Cerebellar nuclear complex (tissue), 1 donor: ENCODE measurements around the gene PRH2.

Source experiments
- DNase-seq, 2 experiments: peaks; one replicate each; lab custom pipeline; 2025; lab: John Stamatoyannopoulos, UW

Gene PRH2

DNA sequence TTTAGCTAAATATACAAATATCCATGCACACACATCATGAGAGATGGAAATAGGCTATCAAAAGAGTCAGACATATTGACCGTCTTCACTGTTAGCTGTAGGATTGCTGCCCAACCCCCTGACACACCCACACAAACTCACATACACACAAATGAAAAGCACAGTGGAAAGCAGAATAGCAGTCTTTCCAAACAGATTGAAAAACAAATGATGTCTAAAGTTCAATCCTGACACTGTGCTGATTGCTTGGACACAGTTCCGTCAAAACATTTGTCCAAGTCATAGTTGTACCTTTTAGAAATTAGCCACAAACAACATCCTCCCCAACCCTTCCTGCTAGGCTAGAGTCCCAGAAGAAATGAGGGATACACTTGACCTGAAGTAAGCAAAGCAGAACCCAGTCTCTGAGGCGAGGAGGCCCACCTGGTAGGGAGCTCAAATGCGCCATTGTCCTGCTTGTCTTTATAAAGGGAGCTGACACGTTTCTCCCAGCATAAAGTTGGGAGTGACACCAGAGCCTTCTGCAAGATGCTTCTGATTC lies at the start of gene PRH2:
Gene PRH2 (plus strand): TSS at position 491 of the 541 bp plus-strand sequence. CDS start 38 bp downstream, at position 529.
- no peak for DNase-seq

DNA sequence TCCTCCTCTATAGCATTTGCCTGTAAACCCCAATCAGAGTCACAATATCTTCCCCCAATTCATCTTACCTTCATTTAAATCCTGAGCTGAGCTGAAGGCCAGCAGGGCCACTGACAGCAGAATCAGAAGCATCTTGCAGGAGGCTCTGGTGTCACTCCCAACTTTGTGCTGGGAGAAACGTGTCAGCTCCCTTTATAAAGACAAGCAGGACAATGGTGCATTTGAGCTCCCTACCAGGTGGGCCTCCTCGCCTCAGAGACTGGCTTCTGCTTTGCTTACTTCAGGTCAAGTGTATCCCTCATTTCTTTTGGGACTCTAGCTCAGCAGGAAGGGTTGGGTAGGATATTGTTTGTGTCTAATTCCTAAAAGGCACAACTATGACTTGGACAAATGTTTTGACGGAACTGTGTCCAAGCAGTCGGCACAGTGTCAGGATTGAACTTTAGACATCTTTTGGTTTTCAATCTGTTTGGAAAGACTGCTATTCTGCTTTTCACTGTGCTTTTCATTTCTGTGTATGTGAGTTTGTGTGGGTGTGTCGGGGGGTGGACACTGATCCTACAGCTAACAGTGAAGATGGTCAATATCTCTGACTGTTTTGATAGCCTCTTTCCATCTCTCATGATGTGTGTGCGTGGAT lies 44.8 kb upstream of the PRH2 start, which contains the start of gene PRH1:
Gene PRH1 (minus strand): TSS at position 170 of the 640 bp plus-strand sequence. CDS start 38 bp downstream, at position 132.
- no peak for DNase-seq

DNA sequence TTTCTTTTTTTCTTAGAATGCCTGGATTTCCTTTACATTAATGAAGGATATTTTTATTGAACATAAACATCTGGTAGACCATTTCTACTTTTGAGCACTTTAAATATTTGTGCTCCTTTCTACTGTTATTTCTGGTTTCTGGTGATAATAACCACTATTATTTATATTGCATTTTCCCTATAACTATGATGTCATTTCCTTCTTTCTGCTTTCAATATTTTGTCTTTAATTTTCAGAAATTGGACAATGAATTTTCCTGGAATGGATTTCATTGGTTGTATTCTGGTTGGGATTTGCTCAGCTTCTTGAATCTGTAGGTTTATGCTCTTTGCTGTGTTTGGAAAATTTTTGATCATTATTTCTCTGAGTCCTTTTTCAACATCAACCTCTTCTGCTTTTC lies 39.8 kb upstream of the PRH2 start:
- no peak for DNase-seq

DNA sequence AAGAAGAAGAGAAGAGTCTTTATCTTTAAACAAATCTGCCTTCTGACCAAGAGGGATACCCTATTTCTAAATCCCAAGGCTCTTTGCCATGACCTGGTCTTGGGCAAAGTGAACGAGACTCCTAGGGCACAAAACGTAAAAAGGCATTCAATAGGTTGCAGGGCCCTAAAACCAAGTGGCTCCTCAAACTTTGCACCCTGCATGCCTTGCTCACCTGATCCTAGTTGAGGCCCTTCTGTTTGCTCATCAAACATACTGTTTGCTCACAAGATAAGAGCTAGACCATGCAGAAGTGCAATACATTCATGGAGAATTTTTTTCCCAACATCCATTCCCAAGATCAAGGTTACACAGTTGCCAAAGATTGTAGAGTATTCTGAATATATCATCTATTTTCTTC lies 37.1 kb upstream of the PRH2 start:
- no peak for DNase-seq

DNA sequence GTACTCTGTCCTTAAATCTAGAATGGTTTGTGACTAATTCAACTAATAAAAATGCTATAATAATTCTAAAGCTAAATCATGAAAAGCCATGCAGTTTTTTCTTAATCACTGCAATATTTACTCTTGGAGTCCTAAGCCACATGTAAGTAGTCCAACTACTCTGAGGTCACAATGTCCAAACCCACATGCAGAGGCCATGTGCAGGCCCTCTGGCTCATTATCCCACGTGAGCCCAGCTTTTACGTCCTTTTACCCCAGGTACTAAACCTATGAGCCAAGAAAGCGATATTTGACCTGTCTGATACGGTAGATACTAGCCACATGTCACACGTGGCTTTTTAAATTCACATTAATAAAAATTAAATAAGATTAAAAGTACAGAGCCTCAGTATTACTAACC lies 32.2 kb upstream of the PRH2 start:
- DNase-seq: no peak

DNA sequence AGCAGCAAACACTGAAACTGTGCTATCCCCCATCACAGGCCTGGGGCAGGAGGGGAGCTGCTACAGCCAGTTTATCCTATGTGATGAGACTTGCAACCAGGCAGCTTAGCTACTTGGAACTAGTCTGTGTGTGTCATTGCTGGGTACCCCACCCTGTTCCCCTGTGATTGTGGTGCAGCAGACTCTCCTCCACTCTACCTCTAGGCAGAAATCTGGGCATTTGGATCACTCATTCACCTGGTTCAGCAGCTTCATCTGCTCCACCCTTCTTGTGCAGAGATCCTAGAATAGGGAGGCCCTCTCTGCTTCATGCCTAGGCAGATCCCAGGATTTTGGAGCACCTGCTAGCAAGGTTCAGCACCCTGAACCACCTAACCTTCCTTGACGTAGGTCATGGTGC lies 28.5 kb upstream of the PRH2 start:
- DNase-seq: no peak

DNA sequence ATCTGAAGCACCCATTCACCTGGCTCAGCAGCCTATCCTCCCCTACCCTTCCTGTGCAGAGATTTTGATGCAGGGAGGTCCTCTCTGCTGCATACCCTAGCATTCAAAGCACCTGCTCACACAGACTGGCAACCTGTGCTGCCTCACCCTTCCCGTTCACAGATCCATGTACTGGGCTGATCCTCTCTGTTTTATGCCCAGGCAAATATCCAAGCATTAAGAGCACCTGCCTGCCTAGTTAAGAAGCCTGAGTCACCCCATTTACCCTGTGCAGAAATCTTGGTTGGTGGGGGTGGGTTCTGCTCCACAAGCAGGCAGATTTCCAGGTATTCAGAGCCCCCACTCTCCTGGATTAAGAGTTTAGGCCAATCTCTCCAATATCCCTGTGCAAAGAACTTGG lies 28.1 kb upstream of the PRH2 start:
- DNase-seq: no peak

DNA sequence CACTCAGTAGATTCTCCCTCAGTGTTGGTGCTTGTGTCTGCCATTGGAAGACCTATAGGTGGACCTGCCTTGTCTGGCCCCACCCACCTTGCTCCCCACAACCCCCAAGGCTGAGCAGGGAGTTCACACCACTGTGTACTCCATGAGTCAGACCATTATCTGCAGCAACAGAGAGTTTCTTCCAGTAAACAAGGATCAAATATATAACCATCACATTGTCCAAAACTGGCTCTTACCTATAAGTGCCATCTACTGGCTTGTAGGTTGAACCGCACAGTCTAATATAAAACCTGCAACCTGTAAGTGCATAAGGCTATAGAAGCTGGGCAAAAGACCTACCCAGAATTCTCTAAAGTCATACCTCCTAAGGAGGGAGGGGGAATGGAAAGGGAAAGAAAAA lies 27.6 kb upstream of the PRH2 start:
- no peak for DNase-seq

DNA sequence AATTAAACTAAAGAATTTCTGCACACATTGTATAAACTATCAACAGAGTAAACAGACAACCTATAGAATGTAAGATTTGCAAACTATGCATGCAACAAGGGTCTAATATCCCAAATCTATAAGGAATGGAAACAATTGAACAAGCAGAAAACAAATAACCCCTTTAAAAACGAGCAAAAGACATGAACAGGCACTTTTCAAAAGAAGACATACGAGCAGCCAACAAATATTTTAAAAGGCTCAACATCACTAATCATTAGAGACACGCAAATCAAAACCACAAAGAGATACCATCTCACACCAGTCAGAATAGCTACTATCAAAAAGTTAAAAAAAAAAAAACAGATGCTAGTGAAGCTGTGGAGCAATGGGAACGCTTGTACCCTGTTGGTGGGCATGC lies 24.4 kb upstream of the PRH2 start:
- DNase-seq: no peak

DNA sequence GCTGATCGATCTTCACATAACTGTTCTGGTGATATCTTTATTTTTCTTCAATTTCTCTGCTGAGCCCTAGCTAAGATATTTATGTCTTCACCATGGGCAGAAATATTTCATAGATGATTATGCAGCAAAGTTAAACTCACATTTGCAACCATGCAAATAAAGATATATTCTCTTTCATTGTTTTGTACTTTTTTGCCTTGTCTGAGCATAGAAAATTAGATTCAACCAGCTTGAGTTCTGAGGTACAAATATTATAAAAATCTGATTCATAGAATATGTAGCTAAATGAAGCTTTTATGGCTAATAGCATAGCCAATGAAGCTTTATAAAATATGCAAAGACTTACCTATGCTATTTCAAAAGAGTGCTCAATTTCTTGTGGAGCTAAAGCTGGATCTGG lies 19.6 kb upstream of the PRH2 start, which contains the start of gene TAS2R13:
Gene TAS2R13 (minus strand): TSS at position 101 of the 400 bp plus-strand sequence. CDS start 264 bp downstream, outside the sequence.
- no peak for DNase-seq

DNA sequence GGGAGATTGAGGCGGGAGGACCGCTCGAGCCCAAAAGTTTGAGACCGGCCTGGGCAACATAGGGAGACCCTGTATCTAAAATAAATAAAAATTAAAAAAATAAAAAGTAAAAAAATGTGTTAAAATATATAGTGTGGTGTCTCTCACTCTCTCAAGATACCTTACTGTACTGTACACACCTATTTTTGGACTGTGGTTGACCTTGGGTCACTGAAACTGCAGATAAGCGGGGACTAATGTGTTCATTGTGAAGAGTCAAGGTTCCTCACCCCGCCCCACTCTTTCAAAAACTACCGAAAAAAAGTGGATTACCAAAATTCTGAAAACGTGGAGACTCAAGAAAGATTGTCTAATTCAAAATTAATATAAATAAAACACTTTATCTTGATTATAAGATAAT lies 18.7 kb upstream of the PRH2 start:
- DNase-seq: no peak

DNA sequence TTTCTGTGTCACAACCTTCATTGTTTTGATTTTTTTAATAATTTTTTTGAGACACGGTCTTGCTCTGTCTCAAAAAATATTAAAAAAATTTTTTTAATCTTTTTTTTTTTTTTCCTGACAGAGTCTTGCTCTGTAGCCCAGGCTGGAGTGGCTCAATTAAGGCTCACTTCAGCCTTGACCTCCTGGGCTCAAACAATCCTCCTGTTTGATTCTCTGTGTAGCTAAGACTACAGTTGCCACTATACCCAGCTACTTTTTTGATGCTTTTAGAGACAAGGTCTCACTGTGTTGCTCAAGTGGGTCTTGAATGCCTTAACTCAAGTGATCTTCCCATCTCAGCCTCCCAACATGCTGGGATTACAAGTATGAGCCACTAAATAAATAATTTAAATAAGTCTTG lies 9.2 kb upstream of the PRH2 start:
- no peak for DNase-seq

DNA sequence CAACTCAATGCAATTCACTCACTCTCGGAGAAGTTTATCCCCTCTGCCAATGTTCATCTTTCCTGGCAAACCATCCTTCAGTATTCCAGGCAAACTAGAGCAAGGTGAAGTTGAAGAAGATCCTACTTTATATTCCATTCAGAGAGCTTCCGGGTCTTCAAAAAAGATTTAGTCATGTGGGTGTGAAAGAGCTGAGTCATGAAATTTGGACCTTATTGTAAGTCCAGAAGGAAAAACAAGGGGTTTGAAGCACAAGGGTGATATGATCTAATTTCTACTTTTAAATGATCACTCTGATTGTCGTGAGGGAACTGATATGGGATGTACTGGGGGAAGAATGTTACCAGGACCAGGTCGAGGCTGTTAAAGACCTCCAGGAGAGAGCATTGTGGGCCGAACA lies 2.8 kb upstream of the PRH2 start:
- no peak for DNase-seq

DNA sequence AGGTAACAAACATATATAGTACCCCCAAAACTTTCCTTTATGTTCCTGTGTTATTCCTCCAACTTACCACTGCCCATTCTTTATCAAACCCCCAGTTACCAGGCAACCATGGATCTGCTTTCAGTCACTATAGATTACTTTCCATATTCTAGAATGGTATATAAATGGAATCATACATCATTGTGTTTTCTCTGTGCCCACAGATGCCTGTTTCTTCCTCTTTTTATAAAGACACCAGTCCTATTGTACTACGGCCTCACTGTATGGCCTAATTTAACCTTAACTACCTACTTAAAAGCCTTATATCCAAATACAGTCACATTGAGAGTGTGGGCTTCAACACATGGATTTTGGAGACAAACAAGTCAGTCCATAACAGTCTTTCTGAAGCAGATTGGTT lies 7.5 kb downstream of the PRH2 start:
- no peak for DNase-seq

DNA sequence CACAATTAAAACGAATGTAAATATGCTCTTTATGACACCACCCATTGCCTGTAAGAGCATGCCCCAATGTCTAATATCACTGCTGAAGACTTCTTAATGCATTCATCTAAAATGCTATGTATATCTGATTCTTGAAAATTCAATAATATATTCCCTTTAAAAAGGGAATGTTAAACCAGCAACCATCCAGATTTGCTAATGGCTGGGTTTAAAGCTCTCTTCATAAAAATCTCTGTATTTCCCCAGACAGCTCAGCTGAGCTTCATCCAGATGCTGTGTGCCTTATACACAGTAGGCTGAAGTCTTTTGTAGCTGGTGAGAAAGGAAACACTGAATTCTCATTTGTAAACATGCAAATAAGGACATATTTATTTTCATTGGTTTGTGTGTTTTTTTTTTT lies 10.1 kb downstream of the PRH2 start, which contains the start of gene TAS2R14:
Gene TAS2R14 (minus strand): TSS at position 101 of the 400 bp plus-strand sequence. CDS start 56 bp downstream, at position 45.
- no peak for DNase-seq

DNA sequence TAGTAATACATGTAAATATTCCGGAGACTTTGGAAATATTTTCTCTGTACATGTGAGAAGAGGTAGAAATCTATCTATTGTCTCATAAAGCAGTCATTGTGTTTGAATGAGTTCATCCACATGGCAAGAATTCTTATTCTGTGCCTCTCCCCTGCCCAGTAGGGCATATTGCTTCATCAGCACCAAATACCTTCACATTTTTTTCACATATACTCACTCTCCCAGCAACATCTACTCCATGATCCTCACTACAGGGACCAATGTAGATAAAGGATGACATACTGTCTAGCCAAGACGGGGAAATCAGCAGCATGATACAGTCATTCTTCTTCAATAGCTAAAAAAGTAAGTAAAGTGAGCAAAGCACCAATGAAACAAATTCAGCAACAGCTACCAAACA lies 11.4 kb downstream of the PRH2 start:
- no peak for DNase-seq

DNA sequence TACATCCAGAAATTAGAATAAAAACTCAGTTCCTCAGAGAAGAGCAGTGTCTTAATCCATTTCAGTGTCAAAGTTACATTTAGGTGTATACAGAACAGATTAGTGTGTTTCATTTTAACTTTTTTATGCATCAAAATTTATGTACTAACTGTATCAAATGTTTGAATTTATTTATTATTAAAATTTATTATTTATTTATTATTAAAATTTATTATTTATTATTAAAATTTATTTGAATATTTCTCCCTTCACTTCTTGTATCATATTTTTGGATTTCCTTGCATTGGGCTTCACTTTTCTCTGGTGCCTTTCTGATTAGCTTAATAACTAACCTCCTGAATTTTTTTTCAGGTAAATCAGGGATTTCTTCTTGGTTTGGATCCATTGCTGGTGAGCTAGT lies 12.3 kb downstream of the PRH2 start:
- DNase-seq: no peak

DNA sequence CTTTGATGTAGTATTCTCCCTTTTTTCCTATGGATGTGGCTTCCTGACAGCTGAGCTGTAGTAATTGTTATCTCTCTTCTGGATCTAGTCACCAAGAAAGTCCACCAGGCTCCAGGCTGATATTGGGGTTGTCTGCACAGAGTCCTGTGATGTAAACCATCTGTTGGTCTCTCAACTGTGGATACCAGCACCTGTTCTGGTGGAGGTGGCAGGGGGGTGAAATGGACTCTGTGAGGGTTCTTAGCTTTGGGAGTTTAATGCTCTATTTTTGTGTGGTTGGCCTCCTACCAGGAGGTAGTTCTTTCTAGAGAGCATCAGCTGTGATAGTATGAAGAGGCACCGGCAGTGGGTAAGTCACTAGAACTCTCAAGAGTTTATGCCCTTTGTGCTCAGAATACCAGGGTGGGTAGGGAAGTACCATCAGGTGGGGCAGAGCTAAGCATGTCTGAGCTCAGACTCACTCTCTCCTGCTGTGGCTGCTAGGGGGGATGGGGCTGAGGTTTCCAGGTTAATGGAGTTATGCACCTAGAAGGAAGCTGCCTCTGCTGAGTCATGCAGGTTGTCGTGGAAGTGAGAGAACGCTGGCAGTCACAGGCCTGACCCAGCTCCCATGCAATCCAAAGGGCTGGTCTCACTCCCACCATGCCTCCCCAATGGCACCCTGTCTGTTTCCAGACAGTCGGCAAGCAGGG lies 13.0 kb downstream of the PRH2 start:
- DNase-seq: no peak

DNA sequence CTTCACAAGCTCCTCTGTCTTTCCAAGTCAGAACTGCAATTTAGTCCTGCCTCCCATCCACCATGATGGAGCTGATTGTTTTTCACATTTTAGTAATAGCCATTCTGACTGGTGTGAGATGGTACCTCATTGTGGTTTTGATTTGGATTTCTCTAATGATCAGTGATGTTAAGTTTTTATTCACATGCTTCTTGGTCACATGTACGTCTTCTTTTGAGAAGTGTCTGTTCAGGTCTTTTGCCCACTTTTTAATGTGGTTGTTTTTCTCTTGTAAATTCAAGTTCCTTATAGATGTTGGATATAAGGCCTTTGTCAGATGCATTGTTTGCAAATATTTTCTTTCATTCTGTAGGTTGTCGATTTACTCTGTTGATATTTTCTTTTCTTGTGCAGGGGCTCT lies 14.1 kb downstream of the PRH2 start:
- DNase-seq: no peak

DNA sequence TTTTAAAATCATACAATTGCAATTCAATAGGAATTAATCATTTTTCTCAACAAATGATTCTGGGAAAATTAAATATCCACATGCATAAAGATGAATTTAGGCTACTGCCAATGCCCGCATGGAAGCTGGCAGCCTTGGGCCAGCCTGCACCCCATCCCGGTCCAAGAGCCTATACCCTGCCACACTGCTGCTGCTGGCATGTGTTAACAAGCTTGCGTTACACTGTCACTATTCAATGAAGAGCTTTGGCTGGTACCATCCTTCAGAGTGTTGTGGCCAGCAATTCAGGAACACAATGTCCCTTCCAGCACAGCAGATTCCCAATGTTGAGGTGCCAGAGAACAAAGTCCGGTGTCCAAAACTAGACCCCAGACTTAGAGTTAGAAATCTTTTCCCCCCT lies 23.6 kb downstream of the PRH2 start:
- no peak for DNase-seq

DNA sequence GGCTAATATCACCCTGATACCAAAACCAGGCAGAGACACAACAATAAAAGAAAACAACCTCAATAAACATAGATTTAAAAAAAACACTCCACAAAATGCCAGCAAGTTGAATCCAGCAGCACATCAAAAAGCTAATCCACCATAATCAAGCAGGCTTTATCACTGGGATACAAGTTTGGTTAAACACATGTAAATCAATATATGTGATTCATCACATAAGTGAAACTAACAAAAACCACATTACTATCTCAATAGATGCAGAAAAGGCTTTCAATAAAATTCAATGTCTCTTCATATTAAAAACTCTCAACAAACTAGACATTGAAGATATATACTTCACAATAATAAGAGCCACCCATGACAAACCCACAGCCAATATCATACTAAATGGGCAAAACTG lies 27.0 kb downstream of the PRH2 start:
- no peak for DNase-seq

DNA sequence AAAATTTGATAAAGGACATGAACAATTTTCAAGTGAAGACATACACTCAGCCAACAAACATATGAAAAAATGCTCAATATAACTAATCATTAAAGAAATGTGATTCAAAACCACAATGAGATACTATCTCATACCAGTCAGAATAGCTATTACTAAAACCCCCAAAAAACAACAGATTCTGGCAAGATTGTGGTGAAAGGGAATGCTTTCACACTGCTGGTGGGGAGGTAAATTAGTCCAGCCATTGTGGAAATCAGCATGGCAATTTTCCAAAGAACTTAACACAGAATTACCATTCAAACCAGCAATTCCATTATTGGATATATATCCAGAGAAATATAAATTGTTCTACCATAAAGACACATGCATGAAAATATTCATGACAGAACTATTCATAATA lies 28.7 kb downstream of the PRH2 start:
- DNase-seq: no peak

DNA sequence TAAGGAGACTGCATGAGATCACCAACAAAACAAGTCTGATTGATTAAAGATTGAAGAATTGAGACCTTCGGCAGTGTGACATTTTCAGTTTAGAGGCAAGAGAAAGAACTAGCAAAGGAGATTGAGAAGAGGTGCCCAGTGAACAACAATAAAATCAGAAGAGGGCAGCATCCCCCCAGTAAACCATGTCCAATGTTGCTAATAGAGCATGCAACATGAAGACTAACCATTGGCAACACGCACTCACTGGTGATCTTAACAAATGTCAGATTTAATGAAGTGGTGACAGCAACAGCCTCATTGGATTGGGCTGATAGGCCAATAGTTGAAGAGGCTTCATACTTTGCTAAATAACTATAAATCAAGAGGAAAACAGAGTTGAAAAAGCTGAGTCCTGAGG lies 30.8 kb downstream of the PRH2 start:
- no peak for DNase-seq
